Cardiac ventricle fibroblast (primary cell): Measurements from ENCODE around the gene SDR39U1. TPM values are rescaled to one million over a fixed set of nuclear protein-coding genes. Genes with fewer than 3 reads are reported as not detected.

Experiments
- total RNA-seq: library from RNA; depleted of rRNA; stranded (reverse); fragments of >200 nt; gene quantifications from 2 replicates; pipeline ENCODE4 v1.2.3, GENCODE V29; 2015

Gene SDR39U1, protein sequence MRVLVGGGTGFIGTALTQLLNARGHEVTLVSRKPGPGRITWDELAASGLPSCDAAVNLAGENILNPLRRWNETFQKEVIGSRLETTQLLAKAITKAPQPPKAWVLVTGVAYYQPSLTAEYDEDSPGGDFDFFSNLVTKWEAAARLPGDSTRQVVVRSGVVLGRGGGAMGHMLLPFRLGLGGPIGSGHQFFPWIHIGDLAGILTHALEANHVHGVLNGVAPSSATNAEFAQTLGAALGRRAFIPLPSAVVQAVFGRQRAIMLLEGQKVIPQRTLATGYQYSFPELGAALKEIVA
- 16.9 and 19.3 TPM in 2 replicates for total RNA-seq

DNA sequence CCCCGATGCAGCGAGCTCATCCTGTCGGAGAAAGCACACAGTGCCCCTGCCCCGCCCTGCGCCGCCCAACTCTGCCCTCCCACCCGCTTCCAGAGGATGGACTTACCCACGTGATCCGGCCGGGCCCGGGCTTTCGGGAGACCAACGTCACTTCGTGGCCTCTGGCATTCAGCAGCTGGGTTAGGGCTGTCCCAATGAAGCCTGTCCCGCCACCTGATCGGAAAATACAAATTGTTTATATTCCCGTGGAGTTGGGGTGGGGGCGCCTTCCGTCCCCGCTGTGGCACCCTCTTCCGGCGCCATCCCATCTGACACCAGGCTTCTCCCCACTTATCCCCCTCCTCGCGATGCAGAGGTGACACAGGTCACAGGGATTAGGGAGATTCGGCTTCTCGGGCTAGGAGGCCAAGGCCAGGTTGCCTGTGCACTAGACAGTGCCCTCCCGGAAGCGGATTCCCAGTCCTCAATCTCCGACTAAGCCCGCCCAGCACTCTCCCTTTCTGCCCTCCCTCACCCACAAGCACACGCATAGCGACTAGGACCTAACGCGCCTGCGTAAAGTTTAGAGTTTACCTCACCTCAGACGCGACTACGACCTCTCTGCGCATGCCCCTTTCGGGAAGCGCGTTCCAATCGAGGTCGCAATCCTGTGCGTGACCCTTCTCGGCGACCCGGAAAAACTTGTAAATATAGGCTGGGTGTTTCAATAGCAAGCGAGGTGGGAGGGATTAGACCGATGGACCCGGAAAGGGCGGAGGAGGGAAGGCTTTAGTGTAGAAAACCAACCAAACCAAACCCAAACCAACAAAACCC, at the start of gene SDR39U1:
Gene SDR39U1, minus strand, starts transcription at position 537 of the 813 bp plus-strand sequence. Its CDS starts 7 bp downstream, at position 530.

DNA sequence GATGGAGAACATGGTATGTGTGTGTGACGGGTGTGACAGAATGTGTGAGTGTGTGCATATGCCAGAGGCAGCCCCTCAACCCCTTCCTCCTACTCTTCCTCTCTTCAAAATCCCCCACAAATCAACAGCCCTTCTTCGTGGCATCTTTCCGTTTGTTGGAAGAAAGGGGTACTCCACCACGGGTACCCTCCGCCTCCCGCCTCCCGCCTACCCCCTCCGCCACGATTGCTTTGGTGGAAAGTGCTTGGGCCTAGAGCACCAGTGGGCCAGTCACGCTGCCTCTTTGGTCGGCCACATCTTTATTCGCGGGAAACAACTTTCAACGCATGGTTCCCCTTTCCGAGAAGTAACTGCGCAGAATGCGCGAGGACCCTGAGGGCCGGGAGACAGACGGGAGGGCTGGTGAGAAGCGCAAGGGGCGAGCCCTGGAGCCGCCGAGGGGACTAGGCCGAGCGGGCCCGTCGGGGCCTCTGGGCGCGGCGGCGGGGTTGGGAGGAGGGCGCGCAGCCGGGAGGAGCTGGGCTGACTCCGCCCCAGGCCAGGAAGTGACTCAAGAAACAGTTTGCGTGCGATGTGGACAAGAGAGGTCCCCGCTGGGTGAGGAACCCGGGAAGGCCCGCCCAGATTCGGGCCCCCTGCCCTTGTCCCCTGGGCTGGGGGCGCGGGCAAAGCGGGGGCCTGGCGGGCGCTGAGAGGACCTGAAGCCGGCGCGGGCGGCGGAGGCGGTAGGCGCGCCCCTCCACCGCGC, 13.0 kb downstream of the SDR39U1 start, which contains the start of the genes CBLN3 and KHNYN:
Gene CBLN3, minus strand, starts transcription at position 274 of the 748 bp plus-strand sequence. CDS start 614 bp downstream, outside the sequence.
Gene KHNYN, plus strand, starts transcription at position 560 of the 748 bp plus-strand sequence. CDS start 777 bp downstream, outside the sequence.

DNA sequence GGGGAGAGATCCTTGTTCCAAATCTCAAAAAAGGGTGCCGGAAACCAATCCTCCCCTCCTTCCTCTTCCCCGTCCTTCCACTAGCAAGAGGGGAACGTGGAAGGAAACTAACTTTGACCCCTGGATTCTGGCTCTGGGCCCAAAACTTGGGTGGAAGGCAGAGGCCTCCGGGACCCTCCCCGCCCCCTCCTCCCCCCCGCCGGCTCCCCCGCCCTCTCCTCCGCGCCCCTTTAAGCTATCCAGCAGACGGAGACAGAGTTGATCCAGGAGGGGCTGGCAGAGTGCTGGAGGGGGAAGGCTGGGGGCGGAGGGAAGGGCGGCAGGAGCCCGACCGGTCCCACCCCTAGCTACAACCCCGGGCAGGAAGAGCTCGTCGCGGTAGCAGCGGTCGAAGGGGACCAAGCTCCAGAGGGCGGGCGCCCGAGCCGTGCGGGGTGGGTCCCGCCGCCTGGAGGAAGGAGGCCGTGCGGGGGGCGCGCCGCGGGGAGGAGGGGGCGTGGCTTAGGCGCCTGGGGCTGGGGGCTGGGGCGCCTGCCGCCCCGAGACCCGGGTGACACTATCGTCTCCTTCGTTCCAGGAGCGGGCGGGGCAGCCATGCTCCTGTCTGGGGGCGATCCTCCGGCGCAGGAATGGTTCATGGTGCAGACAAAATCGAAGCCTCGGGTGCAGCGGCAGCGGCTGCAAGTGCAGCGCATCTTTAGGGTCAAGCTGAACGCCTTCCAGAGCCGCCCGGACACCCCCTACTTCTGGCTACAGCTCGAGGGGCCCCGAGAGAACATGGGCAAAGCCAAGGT, 43.7 kb downstream of the SDR39U1 start, which contains the start of gene NYNRIN:
Gene NYNRIN, plus strand, starts transcription at position 351 of the 794 bp plus-strand sequence. Its CDS starts 244 bp downstream, at position 595.

Other genes with a start within 250 kb of the SDR39U1 start
- 73.6 and 75.1 TPM in 2 replicates for gene TM9SF1, start 247.3 kb downstream of the SDR39U1 start, total RNA-seq
- not detected in 2 replicates for gene TSSK4, start 237.1 kb downstream of the SDR39U1 start, total RNA-seq
- 31.4 and 43.9 TPM in 2 replicates for gene CHMP4A, start 229.3 kb downstream of the SDR39U1 start, total RNA-seq
- 10.2 and 11.2 TPM in 2 replicates for gene MDP1, start 226.7 kb downstream of the SDR39U1 start, total RNA-seq
- 96.5 and 125 TPM in 2 replicates for gene NEDD8, start 210.4 kb downstream of the SDR39U1 start, total RNA-seq
- gene GMPR2, start 209.8 kb downstream of the SDR39U1 start, total RNA-seq, result 49.8 and 65.4 TPM in 2 replicates
- gene TINF2, start 200.2 kb downstream of the SDR39U1 start, total RNA-seq, result 22.0 and 32.4 TPM in 2 replicates
- gene TGM1, start 179.6 kb downstream of the SDR39U1 start, total RNA-seq, result 0.06 and 0.73 TPM in 2 replicates
- gene RABGGTA, start 171.2 kb downstream of the SDR39U1 start, total RNA-seq, result 13.7 and 17.5 TPM in 2 replicates
- 10.7 and 26.9 TPM in 2 replicates for gene DHRS1, start 143.0 kb downstream of the SDR39U1 start, total RNA-seq
- 9.2 and 9.9 TPM in 2 replicates for gene NOP9, start 142.9 kb downstream of the SDR39U1 start, total RNA-seq
- 1.7 and 1.8 TPM in 2 replicates for gene CIDEB, start 134.8 kb downstream of the SDR39U1 start, total RNA-seq
- gene LTB4R2, start 132.6 kb downstream of the SDR39U1 start, total RNA-seq, result 1.9 and 2.6 TPM in 2 replicates
- 0.59 and 1.1 TPM in 2 replicates for gene LTB4R, start 131.3 kb downstream of the SDR39U1 start, total RNA-seq
- 0.94 and 2.1 TPM in 2 replicates for gene ADCY4, start 107.7 kb downstream of the SDR39U1 start, total RNA-seq
- gene RIPK3, start 102.8 kb downstream of the SDR39U1 start, total RNA-seq, result 1.1 and 2.2 TPM in 2 replicates
- 51.0 and 54.5 TPM in 2 replicates for gene NFATC4, start 74.6 kb downstream of the SDR39U1 start, total RNA-seq
- 7.6 and 9.5 TPM in 2 replicates for gene NYNRIN, start 43.8 kb downstream of the SDR39U1 start, total RNA-seq
- 6.6 and 15.3 TPM in 2 replicates for gene CBLN3, start 13.1 kb downstream of the SDR39U1 start, total RNA-seq
- gene KHNYN, start 12.8 kb downstream of the SDR39U1 start, total RNA-seq, result 25.8 and 30.0 TPM in 2 replicates
- not detected in 2 replicates for gene CMA1, start 65.5 kb upstream of the SDR39U1 start, total RNA-seq
- gene CTSG, start 133.5 kb upstream of the SDR39U1 start, total RNA-seq, result not detected in 2 replicates
- not detected in 2 replicates for gene GZMH, start 166.9 kb upstream of the SDR39U1 start, total RNA-seq
- gene GZMB, start 191.4 kb upstream of the SDR39U1 start, total RNA-seq, result not detected in 2 replicates